Urinary bladder (tissue), 4 donors: ENCODE data around the gene LNPEP. TPM values are rescaled to one million over a fixed set of nuclear protein-coding genes. Genes with fewer than 3 reads are reported as not detected.

Source experiments
- DNase-seq: peaks from one replicate; pipeline ENCODE4 v3.0.0-alpha.2; 2015; ENCODE audit errors: extremely low spot score
- H3K27ac ChIP-seq: one replicate; pipeline ENCODE4 v1.5.1; 2013; ENCODE audit warnings: low read depth, mild to moderate bottlenecking, moderate library complexity
- H3K36me3 ChIP-seq: one replicate; pipeline ENCODE4 v1.6.1; 2013; ENCODE audit warnings: mild to moderate bottlenecking, moderate library complexity; ENCODE audit not compliant: insufficient read depth
- H3K4me1 ChIP-seq: one replicate; pipeline ENCODE4 v1.6.1; 2013; ENCODE audit warnings: mild to moderate bottlenecking, moderate library complexity; ENCODE audit not compliant: insufficient read depth
- H3K4me3 ChIP-seq: one replicate; pipeline ENCODE4 v1.5.1; 2013; ENCODE audit warnings: low read depth, low read length
- whole genome bisulfite sequencing: extraction: QIAGEN DNeasy Blood & Tissue Kit; methylation state at CpG from one replicate; pipeline ENCODE4 v1.1.7; 2013; 5-methylcytosine and 5-hydroxymethylcytosine counted together
- polyA plus RNA-seq: library from polyadenylated mRNA; stranded (reverse); fragments of 200-250 nt; gene quantifications from one replicate; pipeline ENCODE4 v1.2.3, GENCODE V29; 2013
- total RNA-seq: library from RNA; depleted of rRNA; stranded (reverse); fragments of >200 nt; gene quantifications from one replicate; pipeline ENCODE4 v1.2.3, GENCODE V29; 2014
- donor health status: healthy with polysubstance abuse.
- donor health status: healthy.

Gene LNPEP
- total and polyA plus RNA-seq, 2 donors, result 10.1 to 99.2 TPM

- WGBS, result under 1% methylated on average over 80 of the region's 80 CpGs
- peaks cover 2% of the 10 kb centered on the region for H3K4me1 ChIP-seq
- H3K4me3 ChIP-seq, result peak overlapping the region; percentile 95
- H3K36me3 ChIP-seq, result no peaks in the 10 kb centered on the region
- DNase-seq, result peak; percentile 72
- H3K27ac ChIP-seq, result peak overlapping the region; percentile 88
These were observed 947 bp upstream of the LNPEP start for GRCh38 chr5:96934708-96935558.

- WGBS, result under 1% methylated on average over 27 of the region's 27 CpGs
- no peak for DNase-seq
- Histone ChIP-seq H3K36me3 (no peaks in the 10 kb centered on the region), H3K4me3 (peak overlapping the region; percentile 95), H3K27ac (peak overlapping the region; percentile 99), H3K4me1 (peaks cover 2% of the 10 kb centered on the region)
These were observed 796 bp downstream of the LNPEP start for GRCh38 chr5:96936431-96937320.

- no peak overlapping the region for H3K27ac ChIP-seq
- WGBS, result 87% methylated on average over 3 of the region's 3 CpGs
- no peak for DNase-seq
- no peak overlapping the region for H3K4me3 ChIP-seq
- peaks cover 2% of the 10 kb centered on the region for H3K4me1 ChIP-seq
- no peaks in the 10 kb centered on the region for H3K36me3 ChIP-seq
These were observed 4.7 kb downstream of the LNPEP start for GRCh38 chr5:96940586-96940985.

- H3K4me1 ChIP-seq, result peaks cover 2% of the 10 kb centered on the region
- 63% methylated on average over 4 of the region's 4 CpGs for WGBS
These were observed 5.3 kb downstream of the LNPEP start for GRCh38 chr5:96941140-96941539.

GRCh38 chr5:96942078-96942477 lies 6.2 kb downstream of the LNPEP start:
- Histone ChIP-seq H3K36me3 (no peaks in the 10 kb centered on the region), H3K4me3 (no peak overlapping the region), H3K4me1 (peaks cover 2% of the 10 kb centered on the region), H3K27ac (no peak overlapping the region)
- no peak for DNase-seq
- 94% methylated on average over 9 of the region's 9 CpGs for WGBS

More at GRCh38 chr5:96941140-96941539, 5.3 kb downstream of the LNPEP start:
- Histone ChIP-seq H3K27ac (no peak overlapping the region), H3K4me3 (no peak overlapping the region), H3K36me3 (no peaks in the 10 kb centered on the region)
- DNase-seq, result no peak

GRCh38 chr5:96942911-96943310 lies 7.0 kb downstream of the LNPEP start:
- 95% methylated on average over 1 of the region's 1 CpG for WGBS
- no peak for DNase-seq
- no peaks in the 10 kb centered on the region for H3K36me3 ChIP-seq
- no peak overlapping the region for H3K27ac ChIP-seq
- H3K4me1 ChIP-seq, result peaks cover 2% of the 10 kb centered on the region
- no peak overlapping the region for H3K4me3 ChIP-seq

GRCh38 chr5:96943799-96944198 lies 7.9 kb downstream of the LNPEP start:
- 96% methylated on average over 1 of the region's 1 CpG for WGBS
- no peaks in the 10 kb centered on the region for H3K4me1 ChIP-seq
- no peak overlapping the region for H3K27ac ChIP-seq

GRCh38 chr5:96945144-96945897 lies 9.4 kb downstream of the LNPEP start:
- no peak overlapping the region for H3K4me3 ChIP-seq
- H3K36me3 ChIP-seq, result no peaks in the 10 kb centered on the region
- WGBS, result 51% methylated on average over 5 of the region's 5 CpGs
- no peak for DNase-seq
- H3K27ac ChIP-seq, result no peak overlapping the region
- H3K4me1 ChIP-seq, result no peaks in the 10 kb centered on the region

More at GRCh38 chr5:96943799-96944198, 7.9 kb downstream of the LNPEP start:
- H3K36me3 ChIP-seq, result no peaks in the 10 kb centered on the region
- no peak for DNase-seq
- no peak overlapping the region for H3K4me3 ChIP-seq

- H3K4me1 ChIP-seq, result no peaks in the 10 kb centered on the region
These were observed 10.5 kb downstream of the LNPEP start for GRCh38 chr5:96946381-96946780.

GRCh38 chr5:96952118-96952750 lies 16.4 kb downstream of the LNPEP start:
- Histone ChIP-seq H3K4me1 (no peaks in the 10 kb centered on the region), H3K36me3 (no peaks in the 10 kb centered on the region), H3K4me3 (no peak overlapping the region), H3K27ac (no peak overlapping the region)
- 75% methylated on average over 3 of the region's 3 CpGs for WGBS
- DNase-seq, result no peak

More at GRCh38 chr5:96946381-96946780, 10.5 kb downstream of the LNPEP start:
- WGBS, result 89% methylated on average over 3 of the region's 3 CpGs
- H3K27ac ChIP-seq, result no peak overlapping the region
- H3K4me3 ChIP-seq, result no peak overlapping the region
- no peaks in the 10 kb centered on the region for H3K36me3 ChIP-seq
- no peak for DNase-seq

- WGBS, result 77% methylated on average over 7 of the region's 7 CpGs
These were observed 17.3 kb downstream of the LNPEP start for GRCh38 chr5:96952974-96953730.

GRCh38 chr5:96957254-96958049 lies 21.6 kb downstream of the LNPEP start:
- Histone ChIP-seq H3K4me1 (no peaks in the 10 kb centered on the region), H3K27ac (no peak overlapping the region), H3K4me3 (no peak overlapping the region), H3K36me3 (no peaks in the 10 kb centered on the region)
- DNase-seq, result no peak
- 87% methylated on average over 4 of the region's 4 CpGs for WGBS

More at GRCh38 chr5:96952974-96953730, 17.3 kb downstream of the LNPEP start:
- Histone ChIP-seq H3K36me3 (no peaks in the 10 kb centered on the region), H3K4me3 (no peak overlapping the region), H3K27ac (peak overlapping the region; percentile 45), H3K4me1 (no peaks in the 10 kb centered on the region)
- DNase-seq, result no peak
